WTC11 (cell line): ENCODE results near the gene SYS1. TPM values are rescaled to one million over a fixed set of nuclear protein-coding genes. Genes with fewer than 3 reads are reported as not detected.

ENCODE experiments used
- ATAC-seq: fragments of 200-7000 bp; cut with Tn5 transposase; 2 replicates; pipeline ENCODE4 v1.10.0; 2021; ENCODE audit warnings: mild to moderate bottlenecking, moderate library complexity
- CTCF ChIA-PET: fragments of 300-600 bp; sonication (Branson Sonifier 250); formaldehyde crosslinking; loops from one replicate; lab custom pipeline; 2021; ENCODE audit warnings: antibody characterized with exemption; lab: Charles Lee
- POLR2A ChIA-PET: fragments of 350-600 bp; sonication (Branson Sonifier 250); formaldehyde crosslinking; loops from one replicate; lab custom pipeline; 2021; ENCODE audit warnings: antibody characterized with exemption; lab: Charles Lee
- DNase-seq: peaks from one replicate; pipeline ENCODE4 v3.0.0; 2021; ENCODE audit warnings: low spot score
- H3K27ac Mint-ChIP-seq: 2 replicates; pipeline ENCODE4 v1.8.0; 2021; ENCODE audit warnings: mixed read lengths
- H3K27me3 Mint-ChIP-seq: 2 replicates; pipeline ENCODE4 v1.8.0; 2021; ENCODE audit warnings: low read depth, mild to moderate bottlenecking, moderate library complexity, mixed read lengths
- H3K36me3 Mint-ChIP-seq: 2 replicates; pipeline ENCODE4 v1.8.0; 2021; ENCODE audit warnings: mixed read lengths
- H3K4me1 Mint-ChIP-seq: 2 replicates; pipeline ENCODE4 v1.8.0; 2022; ENCODE audit warnings: mixed read lengths
- H3K4me3 Mint-ChIP-seq: 2 replicates; pipeline ENCODE4 v1.8.0; 2021; ENCODE audit warnings: mild to moderate bottlenecking, moderate library complexity, mixed read lengths
- H3K9me3 Mint-ChIP-seq: 2 replicates; pipeline ENCODE4 v1.8.0; 2021; ENCODE audit warnings: mixed read lengths
- EMX1 ChIP-seq: fragments of 250-450 bp; sonication (Bioruptor Pico); IDR thresholded peaks from 2 replicates; pipeline ENCODE4 v1.8.0; 2021; ENCODE audit warnings: mild to moderate bottlenecking
- FOXJ3 ChIP-seq: sonication (generic); formaldehyde crosslinking; IDR thresholded peaks from 2 replicates; pipeline ENCODE4 v1.9.0; 2021; ENCODE audit warnings: missing genetic modification reagents, mild to moderate bottlenecking, borderline replicate concordance
- IRF2 ChIP-seq: sonication (generic); formaldehyde crosslinking; IDR thresholded peaks from 2 replicates; pipeline ENCODE4 v1.8.0; 2022; ENCODE audit warnings: low read depth, missing genetic modification reagents, borderline replicate concordance
- MXD4 ChIP-seq: fragments of 250-450 bp; sonication (Bioruptor Pico); IDR thresholded peaks from 2 replicates; pipeline ENCODE4 v1.8.0; 2021; ENCODE audit warnings: mild to moderate bottlenecking, moderate library complexity, borderline replicate concordance
- NFE2L1 ChIP-seq: sonication (generic); formaldehyde crosslinking; IDR thresholded peaks from 2 replicates; pipeline ENCODE4 v1.8.1; 2023; ENCODE audit warnings: missing genetic modification reagents
- PRRX2 ChIP-seq: fragments of 250-450 bp; sonication (Bioruptor Pico); IDR thresholded peaks from 2 replicates; pipeline ENCODE4 v1.8.0; 2021; ENCODE audit warnings: mild to moderate bottlenecking
- RELA ChIP-seq: sonication (generic); formaldehyde crosslinking; IDR thresholded peaks from 2 replicates; pipeline ENCODE4 v1.8.1; 2022; ENCODE audit warnings: missing genetic modification reagents, mild to moderate bottlenecking, borderline replicate concordance
- SOX15 ChIP-seq: fragments of 250-450 bp; sonication (Bioruptor Pico); IDR thresholded peaks from 2 replicates; pipeline ENCODE4 v1.9.0; 2021; ENCODE audit warnings: mild to moderate bottlenecking
- TCF7 ChIP-seq: sonication (generic); formaldehyde crosslinking; IDR thresholded peaks from 2 replicates; pipeline ENCODE4 v1.8.0; 2022; ENCODE audit warnings: mild to moderate bottlenecking, low read depth, missing genetic modification reagents, moderate library complexity
- TEAD4 ChIP-seq: sonication (generic); formaldehyde crosslinking; IDR thresholded peaks from 2 replicates; pipeline ENCODE4 v1.8.0; 2022; ENCODE audit warnings: mild to moderate bottlenecking, missing genetic modification reagents
- ZNF121 ChIP-seq: sonication (generic); formaldehyde crosslinking; IDR thresholded peaks from 2 replicates; pipeline ENCODE4 v1.8.0; 2023; ENCODE audit warnings: missing genetic modification reagents
- total RNA-seq: library from RNA; stranded (reverse); gene quantifications from 3 replicates; pipeline ENCODE4 v1.2.3, GENCODE V29; 2021
- TF ChIP-seq, protein P1 (sequence below): sonication (generic); formaldehyde crosslinking; IDR thresholded peaks from 2 replicates; pipeline ENCODE4 v1.8.0; 2022; ENCODE audit warnings: mild to moderate bottlenecking, missing genetic modification reagents
- TF ChIP-seq, protein P2 (sequence below): fragments of 250-450 bp; sonication (Bioruptor Pico); IDR thresholded peaks from 2 replicates; pipeline ENCODE4 v1.9.0; 2021; ENCODE audit warnings: mild to moderate bottlenecking
- TF ChIP-seq, protein P3 (sequence below): sonication (generic); formaldehyde crosslinking; IDR thresholded peaks from 2 replicates; pipeline ENCODE4 v1.8.0; 2022; ENCODE audit warnings: mild to moderate bottlenecking, missing genetic modification reagents
- TF ChIP-seq, protein P4 (sequence below): fragments of 250-450 bp; sonication (Bioruptor Pico); IDR thresholded peaks from 2 replicates; pipeline ENCODE4 v1.9.0; 2021; ENCODE audit warnings: mild to moderate bottlenecking
- TF ChIP-seq, protein P5 (sequence below): sonication (generic); formaldehyde crosslinking; IDR thresholded peaks from 2 replicates; pipeline ENCODE4 v1.8.1; 2023; ENCODE audit warnings: mild to moderate bottlenecking, missing genetic modification reagents
- TF ChIP-seq, protein P6 (sequence below): fragments of 250-450 bp; sonication (Bioruptor Pico); IDR thresholded peaks from 2 replicates; pipeline ENCODE4 v1.9.0; 2021; ENCODE audit warnings: mild to moderate bottlenecking, borderline replicate concordance
- TF ChIP-seq, protein P7 (sequence below): sonication (generic); formaldehyde crosslinking; IDR thresholded peaks from 2 replicates; pipeline ENCODE4 v1.8.1; 2023; ENCODE audit warnings: mild to moderate bottlenecking, missing genetic modification reagents
- TF ChIP-seq, protein P8 (sequence below): fragments of 200-600 bp; IDR thresholded peaks from 2 replicates; pipeline ENCODE4 v1.8.0; 2022; ENCODE audit warnings: antibody characterized with exemption
- TF ChIP-seq, protein P9 (sequence below): sonication (generic); formaldehyde crosslinking; IDR thresholded peaks from 2 replicates; pipeline ENCODE4 v1.8.1; 2022; ENCODE audit warnings: mild to moderate bottlenecking, moderate library complexity, missing genetic modification reagents

SYS1 gene
- total RNA-seq, 1 experiment from 2014 or later: 16.4 TPM

DNA sequence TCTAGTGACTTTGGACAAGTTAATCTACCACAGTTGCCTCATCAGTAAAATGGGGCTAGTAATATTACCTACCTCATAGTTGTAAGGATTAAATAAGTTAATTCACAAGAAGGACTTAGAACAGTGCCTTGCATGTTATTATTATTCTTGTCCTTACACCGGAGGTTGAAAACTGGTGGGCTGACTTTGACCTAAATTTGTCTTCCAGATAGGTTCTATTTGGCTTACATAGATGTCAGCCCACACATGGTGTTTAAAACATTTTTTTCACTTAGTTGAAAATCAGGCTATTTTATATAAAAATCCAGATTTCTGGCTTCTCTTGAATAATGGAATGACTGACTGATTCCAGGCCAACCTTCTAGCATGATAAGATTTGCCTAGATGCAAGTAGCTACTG is 3.2 kb downstream of the SYS1 start:
- Mint-ChIP-seq H3K36me3 (no peaks in the 10 kb centered on the region; the same call in none of the 2 replicates), H3K4me3 (no peak overlapping the region), H3K9me3 (no peaks in the 10 kb centered on the region), H3K27me3 (no peaks in the 10 kb centered on the region; the same call in 1 of the 2 replicates), H3K27ac (no peak overlapping the region), H3K4me1 (peaks cover 11% of the 10 kb centered on the region)
- DNase-seq (no peak), ATAC-seq (no peak)
- ChIA-PET POLR2A (interaction anchor here (0.5 kb wide), 1 partner anchor 65 kb away, joined by 7 read pairs; no protein-coding TSS in a partner anchor), CTCF (interaction anchor here (1.5 to 2.0 kb wide), 2 partner anchors 43 to 71 kb away, joined by 4 to 5 read pairs; no protein-coding TSS in a partner anchor)
- TF ChIP-seq RELA (CRISPR knock-in tag): no peak
- TF ChIP-seq SOX15 (CRISPR knock-in tag): no peak
- TF ChIP-seq PRRX2: no peak
- TF ChIP-seq IRF2 (CRISPR knock-in tag): no peak
- TF ChIP-seq, protein P1, sequence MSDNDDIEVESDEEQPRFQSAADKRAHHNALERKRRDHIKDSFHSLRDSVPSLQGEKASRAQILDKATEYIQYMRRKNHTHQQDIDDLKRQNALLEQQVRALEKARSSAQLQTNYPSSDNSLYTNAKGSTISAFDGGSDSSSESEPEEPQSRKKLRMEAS (CRISPR knock-in tag): no peak
- TF ChIP-seq, protein P2, sequence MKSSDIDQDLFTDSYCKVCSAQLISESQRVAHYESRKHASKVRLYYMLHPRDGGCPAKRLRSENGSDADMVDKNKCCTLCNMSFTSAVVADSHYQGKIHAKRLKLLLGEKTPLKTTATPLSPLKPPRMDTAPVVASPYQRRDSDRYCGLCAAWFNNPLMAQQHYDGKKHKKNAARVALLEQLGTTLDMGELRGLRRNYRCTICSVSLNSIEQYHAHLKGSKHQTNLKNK: no peak
- TF ChIP-seq MXD4: no peak
- no peak for TF ChIP-seq EMX1 (CRISPR knock-in tag)
- TF ChIP-seq TEAD4 (CRISPR knock-in tag): no peak

DNA sequence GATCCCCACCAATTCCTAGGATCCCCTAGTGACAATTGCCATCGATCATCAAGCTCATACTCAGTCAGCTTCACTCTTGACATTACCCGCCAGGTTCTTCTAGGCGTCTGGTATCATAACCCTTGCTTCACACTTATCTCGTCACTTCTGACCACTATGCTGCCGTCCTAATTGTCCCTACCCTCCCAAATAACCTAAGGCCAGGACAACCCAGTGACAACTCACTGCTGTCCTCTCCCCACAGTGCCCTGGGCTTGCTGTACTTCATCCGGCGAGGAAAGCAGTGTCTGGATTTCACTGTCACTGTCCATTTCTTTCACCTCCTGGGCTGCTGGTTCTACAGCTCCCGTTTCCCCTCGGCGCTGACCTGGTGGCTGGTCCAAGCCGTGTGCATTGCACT is 3.7 kb downstream of the SYS1 start:
- no peak for ATAC-seq
- ChIA-PET POLR2A (interaction anchor here (0.5 kb wide), 1 partner anchor 66 kb away, joined by 7 read pairs; no protein-coding TSS in a partner anchor), CTCF (interaction anchor here (1.5 to 2.0 kb wide), 2 partner anchors 44 to 70 kb away, joined by 4 to 5 read pairs; no protein-coding TSS in a partner anchor)
- H3K9me3 Mint-ChIP-seq: no peaks in the 10 kb centered on the region
- H3K27me3 Mint-ChIP-seq: no peaks in the 10 kb centered on the region; the same call in 1 of the 2 replicates
- H3K4me3 Mint-ChIP-seq: no peak overlapping the region
- no peaks in the 10 kb centered on the region; the same call in none of the 2 replicates for H3K36me3 Mint-ChIP-seq
- no peak overlapping the region for H3K27ac Mint-ChIP-seq
- peaks cover 11% of the 10 kb centered on the region for H3K4me1 Mint-ChIP-seq
- DNase-seq: no peak
- TF ChIP-seq, protein P3, sequence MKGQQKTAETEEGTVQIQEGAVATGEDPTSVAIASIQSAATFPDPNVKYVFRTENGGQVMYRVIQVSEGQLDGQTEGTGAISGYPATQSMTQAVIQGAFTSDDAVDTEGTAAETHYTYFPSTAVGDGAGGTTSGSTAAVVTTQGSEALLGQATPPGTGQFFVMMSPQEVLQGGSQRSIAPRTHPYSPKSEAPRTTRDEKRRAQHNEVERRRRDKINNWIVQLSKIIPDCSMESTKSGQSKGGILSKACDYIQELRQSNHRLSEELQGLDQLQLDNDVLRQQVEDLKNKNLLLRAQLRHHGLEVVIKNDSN (CRISPR knock-in tag): no peak
- TF ChIP-seq, protein P4, sequence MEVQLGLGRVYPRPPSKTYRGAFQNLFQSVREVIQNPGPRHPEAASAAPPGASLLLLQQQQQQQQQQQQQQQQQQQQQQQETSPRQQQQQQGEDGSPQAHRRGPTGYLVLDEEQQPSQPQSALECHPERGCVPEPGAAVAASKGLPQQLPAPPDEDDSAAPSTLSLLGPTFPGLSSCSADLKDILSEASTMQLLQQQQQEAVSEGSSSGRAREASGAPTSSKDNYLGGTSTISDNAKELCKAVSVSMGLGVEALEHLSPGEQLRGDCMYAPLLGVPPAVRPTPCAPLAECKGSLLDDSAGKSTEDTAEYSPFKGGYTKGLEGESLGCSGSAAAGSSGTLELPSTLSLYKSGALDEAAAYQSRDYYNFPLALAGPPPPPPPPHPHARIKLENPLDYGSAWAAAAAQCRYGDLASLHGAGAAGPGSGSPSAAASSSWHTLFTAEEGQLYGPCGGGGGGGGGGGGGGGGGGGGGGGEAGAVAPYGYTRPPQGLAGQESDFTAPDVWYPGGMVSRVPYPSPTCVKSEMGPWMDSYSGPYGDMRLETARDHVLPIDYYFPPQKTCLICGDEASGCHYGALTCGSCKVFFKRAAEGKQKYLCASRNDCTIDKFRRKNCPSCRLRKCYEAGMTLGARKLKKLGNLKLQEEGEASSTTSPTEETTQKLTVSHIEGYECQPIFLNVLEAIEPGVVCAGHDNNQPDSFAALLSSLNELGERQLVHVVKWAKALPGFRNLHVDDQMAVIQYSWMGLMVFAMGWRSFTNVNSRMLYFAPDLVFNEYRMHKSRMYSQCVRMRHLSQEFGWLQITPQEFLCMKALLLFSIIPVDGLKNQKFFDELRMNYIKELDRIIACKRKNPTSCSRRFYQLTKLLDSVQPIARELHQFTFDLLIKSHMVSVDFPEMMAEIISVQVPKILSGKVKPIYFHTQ: no peak
- TF ChIP-seq TCF7 (CRISPR knock-in tag) (no peak), NFE2L1 (no peak), FOXJ3 (no peak), ZNF121 (CRISPR knock-in tag) (no peak)
- TF ChIP-seq, protein P5, sequence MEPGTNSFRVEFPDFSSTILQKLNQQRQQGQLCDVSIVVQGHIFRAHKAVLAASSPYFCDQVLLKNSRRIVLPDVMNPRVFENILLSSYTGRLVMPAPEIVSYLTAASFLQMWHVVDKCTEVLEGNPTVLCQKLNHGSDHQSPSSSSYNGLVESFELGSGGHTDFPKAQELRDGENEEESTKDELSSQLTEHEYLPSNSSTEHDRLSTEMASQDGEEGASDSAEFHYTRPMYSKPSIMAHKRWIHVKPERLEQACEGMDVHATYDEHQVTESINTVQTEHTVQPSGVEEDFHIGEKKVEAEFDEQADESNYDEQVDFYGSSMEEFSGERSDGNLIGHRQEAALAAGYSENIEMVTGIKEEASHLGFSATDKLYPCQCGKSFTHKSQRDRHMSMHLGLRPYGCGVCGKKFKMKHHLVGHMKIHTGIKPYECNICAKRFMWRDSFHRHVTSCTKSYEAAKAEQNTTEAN (CRISPR knock-in tag): no peak
- TF ChIP-seq, protein P6, sequence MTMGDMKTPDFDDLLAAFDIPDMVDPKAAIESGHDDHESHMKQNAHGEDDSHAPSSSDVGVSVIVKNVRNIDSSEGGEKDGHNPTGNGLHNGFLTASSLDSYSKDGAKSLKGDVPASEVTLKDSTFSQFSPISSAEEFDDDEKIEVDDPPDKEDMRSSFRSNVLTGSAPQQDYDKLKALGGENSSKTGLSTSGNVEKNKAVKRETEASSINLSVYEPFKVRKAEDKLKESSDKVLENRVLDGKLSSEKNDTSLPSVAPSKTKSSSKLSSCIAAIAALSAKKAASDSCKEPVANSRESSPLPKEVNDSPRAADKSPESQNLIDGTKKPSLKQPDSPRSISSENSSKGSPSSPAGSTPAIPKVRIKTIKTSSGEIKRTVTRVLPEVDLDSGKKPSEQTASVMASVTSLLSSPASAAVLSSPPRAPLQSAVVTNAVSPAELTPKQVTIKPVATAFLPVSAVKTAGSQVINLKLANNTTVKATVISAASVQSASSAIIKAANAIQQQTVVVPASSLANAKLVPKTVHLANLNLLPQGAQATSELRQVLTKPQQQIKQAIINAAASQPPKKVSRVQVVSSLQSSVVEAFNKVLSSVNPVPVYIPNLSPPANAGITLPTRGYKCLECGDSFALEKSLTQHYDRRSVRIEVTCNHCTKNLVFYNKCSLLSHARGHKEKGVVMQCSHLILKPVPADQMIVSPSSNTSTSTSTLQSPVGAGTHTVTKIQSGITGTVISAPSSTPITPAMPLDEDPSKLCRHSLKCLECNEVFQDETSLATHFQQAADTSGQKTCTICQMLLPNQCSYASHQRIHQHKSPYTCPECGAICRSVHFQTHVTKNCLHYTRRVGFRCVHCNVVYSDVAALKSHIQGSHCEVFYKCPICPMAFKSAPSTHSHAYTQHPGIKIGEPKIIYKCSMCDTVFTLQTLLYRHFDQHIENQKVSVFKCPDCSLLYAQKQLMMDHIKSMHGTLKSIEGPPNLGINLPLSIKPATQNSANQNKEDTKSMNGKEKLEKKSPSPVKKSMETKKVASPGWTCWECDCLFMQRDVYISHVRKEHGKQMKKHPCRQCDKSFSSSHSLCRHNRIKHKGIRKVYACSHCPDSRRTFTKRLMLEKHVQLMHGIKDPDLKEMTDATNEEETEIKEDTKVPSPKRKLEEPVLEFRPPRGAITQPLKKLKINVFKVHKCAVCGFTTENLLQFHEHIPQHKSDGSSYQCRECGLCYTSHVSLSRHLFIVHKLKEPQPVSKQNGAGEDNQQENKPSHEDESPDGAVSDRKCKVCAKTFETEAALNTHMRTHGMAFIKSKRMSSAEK (CRISPR knock-in tag): no peak
- TF ChIP-seq, protein P7, sequence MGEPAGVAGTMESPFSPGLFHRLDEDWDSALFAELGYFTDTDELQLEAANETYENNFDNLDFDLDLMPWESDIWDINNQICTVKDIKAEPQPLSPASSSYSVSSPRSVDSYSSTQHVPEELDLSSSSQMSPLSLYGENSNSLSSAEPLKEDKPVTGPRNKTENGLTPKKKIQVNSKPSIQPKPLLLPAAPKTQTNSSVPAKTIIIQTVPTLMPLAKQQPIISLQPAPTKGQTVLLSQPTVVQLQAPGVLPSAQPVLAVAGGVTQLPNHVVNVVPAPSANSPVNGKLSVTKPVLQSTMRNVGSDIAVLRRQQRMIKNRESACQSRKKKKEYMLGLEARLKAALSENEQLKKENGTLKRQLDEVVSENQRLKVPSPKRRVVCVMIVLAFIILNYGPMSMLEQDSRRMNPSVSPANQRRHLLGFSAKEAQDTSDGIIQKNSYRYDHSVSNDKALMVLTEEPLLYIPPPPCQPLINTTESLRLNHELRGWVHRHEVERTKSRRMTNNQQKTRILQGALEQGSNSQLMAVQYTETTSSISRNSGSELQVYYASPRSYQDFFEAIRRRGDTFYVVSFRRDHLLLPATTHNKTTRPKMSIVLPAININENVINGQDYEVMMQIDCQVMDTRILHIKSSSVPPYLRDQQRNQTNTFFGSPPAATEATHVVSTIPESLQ: no peak
- TF ChIP-seq, protein P8, sequence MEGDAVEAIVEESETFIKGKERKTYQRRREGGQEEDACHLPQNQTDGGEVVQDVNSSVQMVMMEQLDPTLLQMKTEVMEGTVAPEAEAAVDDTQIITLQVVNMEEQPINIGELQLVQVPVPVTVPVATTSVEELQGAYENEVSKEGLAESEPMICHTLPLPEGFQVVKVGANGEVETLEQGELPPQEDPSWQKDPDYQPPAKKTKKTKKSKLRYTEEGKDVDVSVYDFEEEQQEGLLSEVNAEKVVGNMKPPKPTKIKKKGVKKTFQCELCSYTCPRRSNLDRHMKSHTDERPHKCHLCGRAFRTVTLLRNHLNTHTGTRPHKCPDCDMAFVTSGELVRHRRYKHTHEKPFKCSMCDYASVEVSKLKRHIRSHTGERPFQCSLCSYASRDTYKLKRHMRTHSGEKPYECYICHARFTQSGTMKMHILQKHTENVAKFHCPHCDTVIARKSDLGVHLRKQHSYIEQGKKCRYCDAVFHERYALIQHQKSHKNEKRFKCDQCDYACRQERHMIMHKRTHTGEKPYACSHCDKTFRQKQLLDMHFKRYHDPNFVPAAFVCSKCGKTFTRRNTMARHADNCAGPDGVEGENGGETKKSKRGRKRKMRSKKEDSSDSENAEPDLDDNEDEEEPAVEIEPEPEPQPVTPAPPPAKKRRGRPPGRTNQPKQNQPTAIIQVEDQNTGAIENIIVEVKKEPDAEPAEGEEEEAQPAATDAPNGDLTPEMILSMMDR: no peak
- TF ChIP-seq, protein P9, sequence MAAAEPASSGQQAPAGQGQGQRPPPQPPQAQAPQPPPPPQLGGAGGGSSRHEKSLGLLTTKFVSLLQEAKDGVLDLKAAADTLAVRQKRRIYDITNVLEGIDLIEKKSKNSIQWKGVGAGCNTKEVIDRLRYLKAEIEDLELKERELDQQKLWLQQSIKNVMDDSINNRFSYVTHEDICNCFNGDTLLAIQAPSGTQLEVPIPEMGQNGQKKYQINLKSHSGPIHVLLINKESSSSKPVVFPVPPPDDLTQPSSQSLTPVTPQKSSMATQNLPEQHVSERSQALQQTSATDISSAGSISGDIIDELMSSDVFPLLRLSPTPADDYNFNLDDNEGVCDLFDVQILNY (CRISPR knock-in tag): no peak
